ENCODE results near the gene SLC46A2.

DNA sequence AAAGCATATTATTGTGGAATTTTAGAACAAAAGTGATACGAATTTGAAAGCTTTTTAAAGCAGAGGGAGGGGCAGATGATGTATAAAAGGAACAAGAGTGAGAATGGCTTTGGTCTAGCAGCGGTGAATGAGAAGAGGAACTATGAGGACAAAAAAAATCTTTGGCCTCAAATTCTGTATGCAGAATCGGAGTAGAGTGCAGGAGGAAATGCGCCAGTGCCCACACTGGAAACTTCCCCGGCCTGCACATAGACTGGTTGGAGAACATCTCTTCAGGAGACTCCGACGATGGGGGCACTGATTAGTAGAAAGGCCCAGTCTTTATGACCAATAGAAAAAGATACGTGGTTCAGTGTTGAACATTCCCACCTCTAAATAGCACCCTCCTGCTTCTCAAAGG, 51.3 kb downstream of the SLC46A2 start:
- TF ChIP-seq CTCF (conservative IDR thresholded peaks at IDR 0.05; ENCODE audit: low read depth, low read length) (no peak), EZH2 (IDR thresholded peaks at IDR 0.05; ENCODE audit: borderline replicate concordance, low read depth, low read length, poor library complexity, severe bottlenecking) (no peak)
